Naive thymus-derived CD4-positive, alpha-beta T cell (primary cell): ENCODE measurements around the gene TTC7B. TPM values are rescaled to one million over a fixed set of nuclear protein-coding genes. Genes with fewer than 3 reads are reported as not detected.

Experiments used
- ATAC-seq: fragments of 150-1000 bp; cut with Tn5 transposase; 2 replicates; pipeline ENCODE4 v1.10.0; 2021; ENCODE audit warnings: mild to moderate bottlenecking, moderate library complexity
- CTCF ChIA-PET: fragments of 350-600 bp; sonication (Branson Sonifier 250); formaldehyde crosslinking; loops from one replicate; lab custom pipeline; 2021; ENCODE audit warnings: antibody characterized with exemption; lab: Charles Lee
- POLR2A ChIA-PET: fragments of 350-600 bp; sonication (Branson Sonifier 250); formaldehyde crosslinking; loops from one replicate; lab custom pipeline; 2021; ENCODE audit warnings: antibody characterized with exemption, inconsistent platforms; lab: Charles Lee
- DNase-seq, 9 donors: peaks; one replicate each; pipeline versions ENCODE4 v3.0.0 to v3.0.0-alpha.2; 2020 to 2022; ENCODE audit warnings: mixed read lengths in 1 of 9
- H3K27ac ChIP-seq: one replicate; pipeline ENCODE4 v1.7.0; 2013; ENCODE audit warnings: mild to moderate bottlenecking, low read depth, low read length, moderate library complexity
- H3K27me3 ChIP-seq, 2 donors: one replicate each; pipeline ENCODE4 v1.7.0; 2013; ENCODE audit warnings: low read length in 2 of 2, mild to moderate bottlenecking in 2 of 2, moderate library complexity in 2 of 2; ENCODE audit not compliant: control insufficient read depth in 2 of 2, insufficient read depth in 2 of 2
- H3K36me3 ChIP-seq, 3 experiments: 1 replicate in 2 of 3; 2 replicates in 1 of 3; pipeline ENCODE4 v1.7.0; 2013; ENCODE audit warnings: low read length in 3 of 3, mild to moderate bottlenecking in 3 of 3, moderate library complexity in 1 of 3; ENCODE audit not compliant: insufficient read depth in 3 of 3, control insufficient read depth in 2 of 3
- H3K4me1 ChIP-seq, 2 donors: one replicate each; pipeline ENCODE4 v1.7.0; 2013; ENCODE audit warnings: low read length in 2 of 2, mild to moderate bottlenecking in 2 of 2, moderate library complexity in 1 of 2; ENCODE audit not compliant: control insufficient read depth in 2 of 2, insufficient read depth in 2 of 2
- H3K4me3 ChIP-seq: 2 replicates; pipeline ENCODE4 v1.7.0; 2013; ENCODE audit warnings: mild to moderate bottlenecking, low read length
- H3K9me3 ChIP-seq, 3 experiments: 1 replicate in 2 of 3; 2 replicates in 1 of 3; pipeline ENCODE4 v1.7.0; 2013; ENCODE audit warnings: low read length in 3 of 3; ENCODE audit not compliant: control insufficient read depth in 2 of 3
- H3K27ac Mint-ChIP-seq, 9 donors: one replicate each; pipeline ENCODE4 v1.8.0; 2020 to 2022; ENCODE audit warnings: mixed read lengths in 9 of 9, mild to moderate bottlenecking in 8 of 9, moderate library complexity in 5 of 9, inconsistent platforms in 2 of 9
- H3K27me3 Mint-ChIP-seq, 5 donors: one replicate each; pipeline ENCODE4 v1.8.0; 2021 to 2022; ENCODE audit warnings: mixed read lengths in 5 of 5, mild to moderate bottlenecking in 1 of 5
- H3K36me3 Mint-ChIP-seq, 5 donors: one replicate each; pipeline ENCODE4 v1.8.0; 2020 to 2022; ENCODE audit warnings: mixed read lengths in 5 of 5, mild to moderate bottlenecking in 3 of 5, inconsistent platforms in 1 of 5
- H3K4me1 Mint-ChIP-seq, 7 donors: one replicate each; pipeline ENCODE4 v1.8.0; 2020 to 2022; ENCODE audit warnings: mixed read lengths in 7 of 7, mild to moderate bottlenecking in 3 of 7, inconsistent platforms in 1 of 7
- H3K4me3 Mint-ChIP-seq, 10 donors: one replicate each; pipeline ENCODE4 v1.8.0; 2020 to 2022; ENCODE audit warnings: mild to moderate bottlenecking in 10 of 10, mixed read lengths in 10 of 10, moderate library complexity in 6 of 10, inconsistent platforms in 2 of 10
- H3K9me3 Mint-ChIP-seq, 11 donors: one replicate each; pipeline ENCODE4 v1.8.0; 2020 to 2022; ENCODE audit warnings: mixed read lengths in 11 of 11, mild to moderate bottlenecking in 4 of 11, inconsistent platforms in 1 of 11, moderate library complexity in 1 of 11
- intact Hi-C, 2 donors: fragments of 100-400 bp; cut with micrococcal nuclease; formaldehyde crosslinking; loops; one replicate each; pipeline ENCODE4 v1.15.1; 2023
- polyA plus RNA-seq, 2 donors: library from polyadenylated mRNA; unstranded; fragments of 300-500 nt; fragmentation: Illumina TruSeq; gene quantifications; one replicate each; pipeline ENCODE4 v1.2.3, GENCODE V29; 2021
- total RNA-seq, 6 experiments: library from RNA in 5 of 6; stranded (reverse) in 5 of 6; gene quantifications; 1 replicate in 5 of 6; 2 replicates in 1 of 6; pipeline ENCODE4 v1.2.3 and lab custom pipeline; 2021 to 2026

The TTC7B gene
- total and polyA plus RNA-seq, 7 experiments from 2014 or later: 0.08 to 9.5 (median 3.4) TPM; not detected in 2

- CTCF ChIA-PET: no interaction called here
- H3K4me1 Mint-ChIP-seq: peaks cover 0 to 5% (median 0%) of the 10 kb centered on the region in 7 donors
- no peak overlapping the region for H3K4me3 Mint-ChIP-seq
Observed at GRCh38 chr14:90621201-90621600, 195.0 kb downstream of the TTC7B start.

GRCh38 chr14:90620568-90621077, 195.6 kb downstream of the TTC7B start:
- ATAC-seq (no peak), DNase-seq (no peak)
- intact Hi-C loops: no loop called here
- ChIA-PET CTCF (no interaction called here), POLR2A (no interaction called here)
- Histone ChIP-seq H3K4me3 (no peak overlapping the region), H3K4me1 (no peaks in the 10 kb centered on the region), H3K27me3 (no peaks in the 10 kb centered on the region), H3K36me3 (no peaks in the 10 kb centered on the region), H3K27ac (no peak overlapping the region), H3K9me3 (no peaks in the 10 kb centered on the region)
- peaks cover 0 to 1% (median 0%) of the 10 kb centered on the region in 11 donors for H3K9me3 Mint-ChIP-seq
- H3K36me3 Mint-ChIP-seq: peaks cover 0 to 4% (median 0%) of the 10 kb centered on the region in 5 donors
- H3K27me3 Mint-ChIP-seq: no peaks in the 10 kb centered on the region
- peak overlapping the region in 1 of 9 donors; percentile 16 for H3K27ac Mint-ChIP-seq
- peaks cover 0 to 5% (median 0%) of the 10 kb centered on the region in 7 donors for H3K4me1 Mint-ChIP-seq
- no peak overlapping the region for H3K4me3 Mint-ChIP-seq

More at GRCh38 chr14:90621201-90621600, 195.0 kb downstream of the TTC7B start:
- POLR2A ChIA-PET: no interaction called here
- H3K36me3 ChIP-seq: no peaks in the 10 kb centered on the region
- no peaks in the 10 kb centered on the region for H3K4me1 ChIP-seq
- H3K27ac ChIP-seq: no peak overlapping the region
- no peaks in the 10 kb centered on the region for H3K9me3 ChIP-seq
- Mint-ChIP-seq H3K27ac (no peak overlapping the region), H3K9me3 (peaks cover 0 to 1% (median 0%) of the 10 kb centered on the region in 11 donors), H3K36me3 (peaks cover 0 to 4% (median 0%) of the 10 kb centered on the region in 5 donors), H3K27me3 (no peaks in the 10 kb centered on the region)
- H3K27me3 ChIP-seq: no peaks in the 10 kb centered on the region
- DNase-seq (no peak), ATAC-seq (no peak)
- intact Hi-C loops: no loop called here
- no peak overlapping the region for H3K4me3 ChIP-seq

GRCh38 chr14:90619911-90620310, 196.3 kb downstream of the TTC7B start:
- H3K36me3 Mint-ChIP-seq: peaks cover 0 to 4% (median 0%) of the 10 kb centered on the region in 5 donors
- intact Hi-C loops: no loop called here
- Histone ChIP-seq H3K27me3 (no peaks in the 10 kb centered on the region), H3K4me3 (no peak overlapping the region), H3K27ac (no peak overlapping the region), H3K9me3 (no peaks in the 10 kb centered on the region), H3K36me3 (no peaks in the 10 kb centered on the region), H3K4me1 (no peaks in the 10 kb centered on the region)
- POLR2A ChIA-PET: no interaction called here
- no peak overlapping the region for H3K4me3 Mint-ChIP-seq
- H3K4me1 Mint-ChIP-seq: peaks cover 0 to 5% (median 0%) of the 10 kb centered on the region in 7 donors
- no peak overlapping the region for H3K27ac Mint-ChIP-seq
- H3K27me3 Mint-ChIP-seq: no peaks in the 10 kb centered on the region
- H3K9me3 Mint-ChIP-seq: peaks cover 0 to 1% (median 0%) of the 10 kb centered on the region in 11 donors
- no peak for DNase-seq
- CTCF ChIA-PET: no interaction called here
- ATAC-seq: no peak

GRCh38 chr14:90617961-90618360, 198.3 kb downstream of the TTC7B start:
- CTCF ChIA-PET: no interaction called here
- H3K27me3 Mint-ChIP-seq: no peaks in the 10 kb centered on the region
- intact Hi-C loops: no loop called here
- DNase-seq: no peak
- H3K27ac Mint-ChIP-seq: no peak overlapping the region
- Histone ChIP-seq H3K4me1 (no peaks in the 10 kb centered on the region), H3K36me3 (no peaks in the 10 kb centered on the region), H3K4me3 (no peak overlapping the region), H3K9me3 (no peaks in the 10 kb centered on the region), H3K27me3 (no peaks in the 10 kb centered on the region), H3K27ac (no peak overlapping the region)
- H3K4me3 Mint-ChIP-seq: no peak overlapping the region
- peaks cover 0 to 5% (median 0%) of the 10 kb centered on the region in 7 donors for H3K4me1 Mint-ChIP-seq
- ATAC-seq: no peak
- POLR2A ChIA-PET: no interaction called here
- peaks cover 0 to 4% (median 0%) of the 10 kb centered on the region in 5 donors for H3K36me3 Mint-ChIP-seq
- peaks cover 0 to 1% (median 0%) of the 10 kb centered on the region in 11 donors for H3K9me3 Mint-ChIP-seq

- ATAC-seq (no peak), DNase-seq (no peak)
- Mint-ChIP-seq H3K27ac (no peak overlapping the region), H3K4me1 (peaks cover 0 to 5% (median 0%) of the 10 kb centered on the region in 7 donors), H3K9me3 (peaks cover 0 to 1% (median 0%) of the 10 kb centered on the region in 11 donors), H3K4me3 (no peak overlapping the region), H3K36me3 (peaks cover 0 to 4% (median 0%) of the 10 kb centered on the region in 5 donors), H3K27me3 (no peaks in the 10 kb centered on the region)
- Histone ChIP-seq H3K27me3 (no peaks in the 10 kb centered on the region), H3K4me1 (no peaks in the 10 kb centered on the region), H3K4me3 (no peak overlapping the region), H3K9me3 (no peaks in the 10 kb centered on the region), H3K36me3 (no peaks in the 10 kb centered on the region), H3K27ac (no peak overlapping the region)
- CTCF ChIA-PET: no interaction called here
- POLR2A ChIA-PET: no interaction called here
- intact Hi-C loops: no loop called here
Observed at GRCh38 chr14:90616881-90617280, 199.3 kb downstream of the TTC7B start.

- peaks cover 0 to 5% (median 0%) of the 10 kb centered on the region in 7 donors for H3K4me1 Mint-ChIP-seq
- no peaks in the 10 kb centered on the region for H3K9me3 ChIP-seq
- H3K27ac ChIP-seq: no peak overlapping the region
- no peak overlapping the region for H3K4me3 Mint-ChIP-seq
- no peaks in the 10 kb centered on the region for H3K4me1 ChIP-seq
- POLR2A ChIA-PET: no interaction called here
- H3K27me3 ChIP-seq: no peaks in the 10 kb centered on the region
- intact Hi-C loops: no loop called here
- H3K27ac Mint-ChIP-seq: no peak overlapping the region
- H3K36me3 Mint-ChIP-seq: peaks cover 0 to 4% (median 0%) of the 10 kb centered on the region in 5 donors
- no peaks in the 10 kb centered on the region for H3K27me3 Mint-ChIP-seq
- CTCF ChIA-PET: no interaction called here
- H3K36me3 ChIP-seq: no peaks in the 10 kb centered on the region
- DNase-seq (no peak), ATAC-seq (no peak)
- H3K9me3 Mint-ChIP-seq: peaks cover 0 to 1% (median 0%) of the 10 kb centered on the region in 11 donors
- H3K4me3 ChIP-seq: no peak overlapping the region
Observed at GRCh38 chr14:90616313-90616712, 199.9 kb downstream of the TTC7B start.

- Histone ChIP-seq H3K36me3 (no peaks in the 10 kb centered on the region), H3K27me3 (no peaks in the 10 kb centered on the region), H3K4me1 (no peaks in the 10 kb centered on the region), H3K4me3 (no peak overlapping the region), H3K9me3 (no peaks in the 10 kb centered on the region), H3K27ac (no peak overlapping the region)
- no peaks in the 10 kb centered on the region for H3K36me3 Mint-ChIP-seq
- H3K27ac Mint-ChIP-seq: no peak overlapping the region
- ChIA-PET CTCF (no interaction called here), POLR2A (no interaction called here)
- peaks cover 0 to 5% (median 0%) of the 10 kb centered on the region in 7 donors for H3K4me1 Mint-ChIP-seq
- intact Hi-C loops: no loop called here
- H3K9me3 Mint-ChIP-seq: peaks cover 0 to 1% (median 0%) of the 10 kb centered on the region in 11 donors
- DNase-seq (no peak), ATAC-seq (no peak)
- H3K4me3 Mint-ChIP-seq: no peak overlapping the region
- H3K27me3 Mint-ChIP-seq: no peaks in the 10 kb centered on the region
Observed at GRCh38 chr14:90615517-90616060, 200.6 kb downstream of the TTC7B start.
